ENCODE results near the gene DNAI2.

Gene DNAI2

DNA sequence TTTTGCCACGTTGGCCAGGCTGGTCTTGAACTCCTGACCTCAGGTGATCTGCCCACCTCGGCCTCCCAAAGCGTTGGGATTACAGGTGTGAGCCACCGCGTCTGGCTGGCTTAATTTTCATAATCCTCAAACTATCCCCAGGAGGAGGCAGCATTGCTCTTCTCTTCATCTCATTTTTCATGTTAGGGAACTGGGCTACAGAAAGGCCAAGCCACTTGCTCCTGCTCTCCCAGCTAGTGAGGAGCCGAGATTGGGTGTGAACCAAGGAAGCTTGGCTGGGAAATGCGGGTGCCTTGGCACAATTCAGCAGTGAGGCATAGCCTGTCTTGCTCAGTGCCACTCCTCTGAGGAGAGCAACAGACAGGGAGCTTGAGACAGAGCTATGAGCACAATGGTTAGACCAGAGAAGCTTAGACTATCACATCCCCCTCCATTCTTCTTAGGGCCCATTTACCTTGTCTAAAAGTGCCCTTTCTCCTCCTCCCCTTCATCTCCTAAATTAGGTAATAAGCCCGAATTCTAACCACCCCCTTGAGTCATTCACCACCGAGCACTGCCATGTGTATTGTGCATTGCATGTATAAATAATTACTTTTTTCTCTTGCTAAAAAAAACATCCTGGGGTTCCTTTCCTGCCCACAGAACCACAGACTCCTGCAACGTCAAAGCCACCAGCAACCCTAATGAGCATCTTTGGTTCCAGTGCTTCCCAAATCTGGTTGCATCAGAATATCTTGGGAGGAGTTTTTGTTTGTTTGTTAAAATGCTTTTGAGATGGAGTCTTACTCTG is 32.0 kb downstream of the DNAI2 start:
- no peak for DNase-seq (ENCODE audit: low read depth in 3 of 3)

- DNase-seq (ENCODE audit: low read depth in 3 of 3), result no peak
These were observed 34.1 kb downstream of the DNAI2 start for GRCh38 chr17:74307984-74308773.

- DNase-seq (ENCODE audit: low read depth in 3 of 3), result no peak
These were observed 35.9 kb downstream of the DNAI2 start for GRCh38 chr17:74309902-74310301.

DNA sequence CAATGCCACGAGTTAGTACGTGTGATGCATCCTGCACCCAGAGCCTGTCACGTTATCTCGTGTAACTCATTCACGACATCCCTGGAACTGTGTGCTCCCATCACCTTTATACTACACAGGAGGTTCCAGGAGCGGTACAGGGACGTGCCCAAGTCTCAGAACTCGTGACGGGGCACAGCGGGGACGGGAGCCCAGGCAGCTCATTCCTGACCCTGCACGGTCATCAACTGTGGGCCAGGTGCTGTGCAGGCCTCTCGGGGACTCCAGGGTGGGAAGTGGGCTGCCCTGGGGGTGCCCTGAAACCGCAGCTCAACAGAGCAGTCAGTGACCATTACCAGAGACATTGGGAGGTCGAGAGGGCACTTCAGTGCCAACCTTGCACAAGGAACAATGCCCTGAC is 40.8 kb downstream of the DNAI2 start:
- no peak for DNase-seq (ENCODE audit: low read depth in 3 of 3)

DNA sequence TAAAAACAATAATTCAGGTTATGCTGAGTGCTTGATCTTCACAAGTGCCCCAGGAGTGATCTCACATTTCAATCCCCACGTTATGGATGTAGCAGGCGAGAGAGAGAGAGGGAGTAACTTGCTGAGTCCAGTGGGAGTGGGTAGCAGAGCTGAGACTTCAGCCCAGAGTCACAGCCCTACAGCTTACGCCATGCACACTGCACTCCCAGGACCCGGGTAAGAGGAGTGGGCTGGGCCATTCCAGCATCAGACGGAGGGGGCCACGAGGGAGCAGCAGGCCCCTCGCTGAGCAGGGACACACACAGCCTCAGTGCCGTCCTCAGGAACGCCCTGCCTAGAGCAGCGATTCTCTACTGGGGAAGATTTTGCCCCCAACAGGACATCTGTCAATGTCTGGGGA is 42.2 kb downstream of the DNAI2 start:
- DNase-seq (ENCODE audit: low read depth in 3 of 3), result no peak

- DNase-seq (ENCODE audit: low read depth in 3 of 3), result no peak
These were observed 43.0 kb downstream of the DNAI2 start for GRCh38 chr17:74317071-74317470.

DNA sequence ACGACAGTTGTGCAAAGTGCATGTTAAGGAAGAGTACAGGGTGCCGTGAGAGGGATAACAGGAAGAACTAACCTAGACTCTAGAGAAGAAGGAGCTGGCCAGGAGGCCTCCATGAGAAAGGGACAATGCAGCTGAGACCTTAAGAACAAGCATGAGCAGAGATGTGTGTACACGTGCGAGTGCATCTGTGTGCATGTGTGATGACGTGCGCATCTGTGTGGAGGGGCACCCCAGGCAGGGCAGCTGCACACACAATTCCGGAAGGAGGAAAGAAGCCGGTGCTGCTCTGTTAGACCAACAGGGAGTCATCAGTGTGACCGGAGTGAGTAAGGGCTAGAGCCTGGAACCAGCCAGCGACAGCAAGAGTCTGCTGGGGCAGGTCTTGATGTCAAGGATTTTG is 44.4 kb downstream of the DNAI2 start:
- DNase-seq (ENCODE audit: low read depth in 3 of 3), result no peak

- DNase-seq (ENCODE audit: low read depth in 3 of 3), result no peak
These were observed 50.5 kb downstream of the DNAI2 start for GRCh38 chr17:74324521-74324920.

DNA sequence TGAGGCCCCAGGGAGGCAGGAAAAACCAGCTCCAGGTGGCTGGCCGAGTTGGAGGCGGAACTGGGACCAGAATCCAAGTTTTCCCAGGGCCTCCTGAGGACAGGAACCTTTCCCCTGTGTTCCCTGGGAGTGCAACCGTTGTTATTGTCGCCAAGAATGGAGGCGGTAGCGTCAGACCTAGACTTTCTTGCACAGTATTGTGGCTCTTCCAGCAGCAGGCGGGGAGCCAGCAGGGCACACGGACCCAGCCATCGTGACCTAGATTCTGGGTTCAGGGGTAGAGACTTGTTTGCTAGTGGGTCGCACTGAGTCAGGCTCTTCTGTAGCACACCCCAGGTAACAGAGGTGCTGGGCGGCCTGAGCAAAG is 51.3 kb downstream of the DNAI2 start:
- DNase-seq (ENCODE audit: low read depth in 3 of 3), result no peak

DNA sequence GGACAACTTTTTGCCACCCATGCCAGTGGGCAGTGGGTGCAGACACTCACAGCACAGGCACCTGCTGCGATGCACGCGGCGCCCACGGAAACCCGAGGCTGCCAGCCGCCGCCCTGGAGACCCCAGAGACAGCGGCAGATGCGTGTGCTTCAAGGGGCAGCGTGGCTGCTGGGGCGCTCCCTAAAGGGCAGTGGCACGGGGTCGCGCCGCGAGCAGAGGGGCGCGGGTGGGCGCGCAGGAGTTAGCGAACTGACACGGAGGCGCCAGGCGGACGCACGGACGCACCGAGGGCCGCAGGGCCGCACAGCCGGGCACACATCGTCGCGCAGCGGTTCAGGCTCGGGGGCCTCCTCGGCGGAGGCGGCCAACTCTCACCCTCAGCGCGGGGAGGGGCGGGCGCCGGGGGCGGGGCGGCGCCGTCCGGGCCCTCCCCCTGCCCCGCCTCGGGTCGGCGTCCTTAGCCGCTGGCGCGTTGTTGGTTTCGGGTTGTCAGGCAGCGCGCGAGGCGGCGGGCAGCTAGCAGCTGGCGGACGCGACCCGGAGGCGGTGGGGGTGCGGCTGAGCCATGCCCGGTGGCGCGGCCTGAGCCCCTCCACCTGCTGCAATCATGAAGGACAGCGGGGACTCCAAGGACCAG is 51.8 kb downstream of the DNAI2 start, which contains the start of gene KIF19:
KIF19 (plus strand) TSS at position 484 of the 637 bp plus-strand sequence; CDS start at position 608, 124 bp downstream.
- DNase-seq (ENCODE audit: low read depth in 3 of 3), result peak; percentile 8 to 37 (median 32)

DNA sequence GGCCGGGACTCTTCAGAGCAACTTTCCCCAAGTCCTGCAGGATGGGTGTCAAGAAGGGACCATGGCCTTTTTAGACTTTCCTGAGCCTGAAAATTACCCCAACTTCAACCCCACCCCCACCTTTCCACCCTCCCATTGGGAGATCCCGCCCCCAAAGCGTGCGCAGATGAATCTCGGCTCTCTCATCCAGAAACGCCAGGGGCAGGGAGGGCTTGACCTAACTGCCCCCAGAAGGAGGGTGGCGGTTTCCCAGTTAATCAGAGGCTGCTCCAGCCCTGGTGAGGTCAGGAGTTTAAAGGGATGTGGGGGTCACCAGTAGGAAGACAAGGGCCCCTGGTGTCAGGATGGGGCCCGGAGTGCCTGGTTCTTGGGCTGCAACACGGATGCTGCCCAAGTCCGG is 52.5 kb downstream of the DNAI2 start:
- DNase-seq (ENCODE audit: low read depth in 3 of 3), result no peak

DNA sequence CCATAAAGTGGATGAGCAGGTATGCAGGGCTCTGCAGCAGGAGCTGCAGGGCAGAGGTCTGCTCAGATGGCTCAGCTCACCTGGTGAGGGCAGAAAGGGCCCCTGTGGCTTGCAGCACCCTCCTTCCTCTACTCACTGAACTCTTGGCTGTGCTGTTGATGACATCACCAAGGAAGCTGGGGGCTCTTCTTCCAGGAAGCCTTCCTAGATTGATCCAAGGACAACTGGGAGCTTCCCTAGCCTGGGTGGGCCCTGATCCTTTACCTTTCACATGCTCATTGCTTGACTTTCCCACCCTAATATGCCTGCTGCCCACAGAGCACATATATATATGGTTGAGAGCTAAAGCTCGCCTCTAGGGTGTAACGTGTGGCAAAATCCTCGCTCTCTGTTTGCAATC is 54.5 kb downstream of the DNAI2 start:
- no peak for DNase-seq (ENCODE audit: low read depth in 3 of 3)

DNA sequence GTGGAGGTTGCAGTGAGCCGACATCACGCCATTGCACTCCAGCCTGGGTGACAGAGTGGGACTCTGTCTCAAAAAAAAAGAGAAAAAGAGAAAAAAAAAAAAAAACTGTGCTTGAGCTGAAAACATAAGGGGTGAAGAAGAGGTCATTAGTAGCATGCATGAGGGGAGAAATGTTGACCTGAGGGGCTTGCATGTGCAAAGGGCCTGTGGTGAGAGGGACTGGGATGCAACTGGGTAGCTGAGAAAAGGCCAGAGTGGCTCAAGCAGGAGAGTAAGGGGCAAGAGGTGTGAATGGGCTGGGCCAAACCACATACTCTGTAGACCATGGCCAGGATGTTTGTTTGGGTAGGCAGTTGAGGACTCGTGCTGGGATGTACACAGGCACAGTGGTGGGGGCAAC is 55.3 kb downstream of the DNAI2 start:
- DNase-seq (ENCODE audit: low read depth in 3 of 3), result no peak

DNA sequence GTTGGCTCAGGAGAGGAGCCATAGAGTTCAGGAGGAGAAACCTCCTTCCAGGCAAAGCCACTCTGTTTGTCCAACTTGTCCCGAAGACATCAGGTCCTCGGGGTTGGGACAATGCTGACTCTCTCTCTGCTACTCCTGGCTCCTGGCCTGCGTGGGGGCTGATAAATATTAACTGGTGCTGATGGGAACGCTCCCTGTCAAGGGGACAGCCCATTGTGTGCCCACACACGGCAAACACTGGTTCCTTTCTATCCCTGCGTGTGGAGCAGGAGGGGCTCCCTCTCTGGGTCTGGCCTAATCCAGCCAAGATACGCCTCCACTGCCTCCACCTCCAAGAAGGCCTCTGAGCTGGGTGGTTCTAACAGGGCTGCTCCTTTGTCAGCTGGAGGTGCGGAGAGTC is 56.4 kb downstream of the DNAI2 start:
- DNase-seq (ENCODE audit: low read depth in 3 of 3), result no peak

DNA sequence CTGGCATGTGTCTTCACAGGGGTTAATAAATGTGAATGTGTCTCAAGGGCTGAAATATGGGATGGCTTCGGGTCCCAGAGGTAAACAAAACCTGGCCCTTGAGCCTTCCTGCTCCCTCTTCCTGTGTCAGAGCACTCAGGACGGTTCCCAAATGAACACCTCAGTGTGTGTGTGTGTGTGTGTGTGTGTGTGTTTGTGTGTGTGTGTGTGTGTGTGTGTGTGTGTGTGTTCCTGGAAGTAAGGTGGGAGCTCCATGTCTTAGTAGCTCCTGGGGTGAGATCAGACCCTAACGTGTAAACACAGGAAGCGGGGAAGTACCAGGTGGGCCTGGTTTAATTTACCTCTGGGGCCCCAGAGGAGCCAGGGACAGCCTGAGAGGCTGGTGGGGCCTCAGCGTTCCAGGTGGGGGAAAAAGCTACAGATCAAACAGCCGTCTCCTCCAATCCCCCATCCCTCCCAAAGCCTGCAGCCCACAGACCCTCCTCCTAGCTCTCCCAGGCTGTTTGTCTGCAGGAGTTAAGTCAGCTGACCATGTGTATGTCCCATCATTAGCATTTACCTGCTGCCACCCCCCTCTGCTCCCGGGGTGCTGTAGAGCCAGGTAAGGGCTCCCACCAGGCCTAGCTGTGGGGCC is 58.1 kb downstream of the DNAI2 start:
- no peak for DNase-seq (ENCODE audit: low read depth in 3 of 3)

GRCh38 chr17:74332763-74333283 is 58.8 kb downstream of the DNAI2 start:
- no peak for DNase-seq (ENCODE audit: low read depth in 3 of 3)

- DNase-seq (ENCODE audit: low read depth in 3 of 3), result no peak
These were observed 60.5 kb downstream of the DNAI2 start for GRCh38 chr17:74334393-74335039.

DNA sequence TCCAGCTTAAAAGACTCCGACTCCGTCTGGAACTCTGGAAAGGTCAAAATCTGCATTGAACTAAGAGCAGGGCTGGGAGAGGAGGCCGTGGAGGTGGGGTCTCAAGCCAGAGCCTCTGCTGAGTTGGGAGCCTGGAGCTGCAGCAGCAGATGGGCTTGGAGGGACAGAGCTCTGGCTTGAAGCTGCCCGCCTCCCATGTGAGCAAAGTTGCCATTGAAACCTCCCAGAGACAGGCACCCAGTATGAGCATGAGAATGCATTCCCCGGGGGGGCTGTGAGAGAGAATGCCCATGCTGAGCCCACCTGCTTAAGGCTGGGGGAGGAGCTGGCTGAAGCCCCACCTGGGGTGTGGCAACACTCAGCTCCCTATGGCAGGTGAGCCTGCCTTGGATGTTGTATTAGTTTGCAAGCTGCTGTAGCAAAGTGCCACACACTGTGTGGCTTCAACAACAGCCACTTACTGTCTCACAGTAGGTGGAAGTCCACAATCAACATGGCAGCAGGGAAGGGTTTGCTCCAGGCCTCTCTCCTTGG is 61.6 kb downstream of the DNAI2 start:
- DNase-seq (ENCODE audit: low read depth in 3 of 3), result no peak

DNA sequence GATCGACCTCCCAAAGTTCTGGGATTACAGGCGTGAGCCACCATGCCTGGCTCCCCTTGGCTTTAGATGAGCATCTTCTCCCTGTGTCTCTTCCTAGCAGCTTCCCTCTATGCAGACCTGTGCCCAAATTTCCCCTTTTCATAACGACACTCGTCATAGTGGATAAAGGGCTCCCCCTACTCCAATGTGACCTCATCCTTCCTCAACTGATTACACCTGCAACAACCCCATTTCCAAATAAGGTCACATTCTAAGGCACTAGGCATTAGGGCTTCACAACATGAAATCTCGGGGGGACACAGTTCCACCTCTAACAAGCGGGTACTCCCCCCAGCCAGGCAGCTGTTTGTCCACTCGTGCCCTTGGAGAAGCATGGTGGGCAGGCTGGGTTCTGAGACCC is 62.3 kb downstream of the DNAI2 start:
- DNase-seq (ENCODE audit: low read depth in 3 of 3), result no peak

GRCh38 chr17:74337834-74338500 is 63.9 kb downstream of the DNAI2 start:
- no peak for DNase-seq (ENCODE audit: low read depth in 3 of 3)

Data from stimulated activated CD4-positive, alpha-beta T cell treated with anti-CD3 and anti-CD28 coated beads, TNF-alpha, amount 100 ng/mL, for 48 hours (primary cell).